Fibroblast of villous mesenchyme (primary cell): Measurements from ENCODE around the gene CAMKMT. TPM values are rescaled to one million over a fixed set of nuclear protein-coding genes. Genes with fewer than 3 reads are reported as not detected.

Experiments
- DNase-seq: peaks from one replicate; pipeline ENCODE4 v3.0.0-alpha.2; 2010; ENCODE audit warnings: low read depth
- H3K4me3 ChIP-seq: 2 replicates; pipeline ENCODE4 v1.5.1; 2011; ENCODE audit warnings: low read depth, mild to moderate bottlenecking, low read length
- total RNA-seq: library from RNA; depleted of rRNA; stranded (reverse); fragments of >200 nt; gene quantifications from 2 replicates; pipeline ENCODE4 v1.2.3, GENCODE V29; 2012
- TF ChIP-seq, protein P1 (sequence below): IDR thresholded peaks from 2 replicates; pipeline ENCODE4 v1.5.1; 2012; ENCODE audit warnings: low read depth, mild to moderate bottlenecking, low read length; ENCODE audit not compliant: insufficient read depth

The CAMKMT gene
- total RNA-seq, 1 donor = 9.9 TPM

DNA sequence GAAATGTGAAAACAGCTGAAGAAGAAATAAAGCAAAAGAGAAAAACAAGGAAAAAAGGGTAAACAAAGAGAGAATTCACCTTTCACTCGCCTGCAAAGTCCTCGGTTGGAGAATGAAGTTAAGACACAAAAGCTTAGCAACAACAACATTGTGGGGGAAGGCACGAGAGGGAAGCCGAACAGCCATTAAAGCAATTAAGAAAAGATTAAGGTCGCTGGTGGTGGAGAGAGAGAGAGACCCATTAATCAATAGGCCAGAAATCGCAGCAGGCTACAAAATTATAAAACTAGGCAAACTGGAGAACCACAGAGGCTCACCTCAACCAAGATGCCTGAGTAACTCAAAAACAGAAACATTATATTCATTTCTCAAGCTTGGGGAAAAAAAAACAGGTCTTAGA, 459.8 kb downstream of the CAMKMT start:
- no peak overlapping the region for H3K4me3 ChIP-seq
- no peak for DNase-seq
- TF ChIP-seq, protein P1, sequence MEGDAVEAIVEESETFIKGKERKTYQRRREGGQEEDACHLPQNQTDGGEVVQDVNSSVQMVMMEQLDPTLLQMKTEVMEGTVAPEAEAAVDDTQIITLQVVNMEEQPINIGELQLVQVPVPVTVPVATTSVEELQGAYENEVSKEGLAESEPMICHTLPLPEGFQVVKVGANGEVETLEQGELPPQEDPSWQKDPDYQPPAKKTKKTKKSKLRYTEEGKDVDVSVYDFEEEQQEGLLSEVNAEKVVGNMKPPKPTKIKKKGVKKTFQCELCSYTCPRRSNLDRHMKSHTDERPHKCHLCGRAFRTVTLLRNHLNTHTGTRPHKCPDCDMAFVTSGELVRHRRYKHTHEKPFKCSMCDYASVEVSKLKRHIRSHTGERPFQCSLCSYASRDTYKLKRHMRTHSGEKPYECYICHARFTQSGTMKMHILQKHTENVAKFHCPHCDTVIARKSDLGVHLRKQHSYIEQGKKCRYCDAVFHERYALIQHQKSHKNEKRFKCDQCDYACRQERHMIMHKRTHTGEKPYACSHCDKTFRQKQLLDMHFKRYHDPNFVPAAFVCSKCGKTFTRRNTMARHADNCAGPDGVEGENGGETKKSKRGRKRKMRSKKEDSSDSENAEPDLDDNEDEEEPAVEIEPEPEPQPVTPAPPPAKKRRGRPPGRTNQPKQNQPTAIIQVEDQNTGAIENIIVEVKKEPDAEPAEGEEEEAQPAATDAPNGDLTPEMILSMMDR = no peak

DNA sequence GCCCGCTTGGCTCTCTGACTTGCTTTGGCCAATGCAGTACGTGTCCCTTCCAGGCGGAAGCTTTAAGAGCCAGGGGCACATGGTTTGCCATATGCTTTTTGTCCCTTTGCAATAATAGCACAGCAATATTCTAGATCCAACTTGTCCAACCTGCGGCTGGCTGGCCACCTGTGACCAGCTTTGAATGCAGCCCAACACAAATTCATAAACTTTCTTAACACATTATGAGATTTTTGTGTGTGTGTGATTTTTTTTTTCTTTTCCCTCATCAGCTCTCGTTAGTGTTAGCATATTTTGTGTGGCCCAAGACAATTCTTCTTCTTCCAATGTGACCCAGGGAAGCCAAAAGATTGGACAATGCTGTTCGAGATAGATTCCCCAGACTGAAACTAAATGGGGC, 460.4 kb downstream of the CAMKMT start:
- no peak overlapping the region for H3K4me3 ChIP-seq
- DNase-seq = no peak
- TF ChIP-seq, protein P1 = no peak

Other genes with a start within 250 kb of the CAMKMT start
- 20.6 and 25.9 TPM in 2 replicates for gene PPM1B, start 193.1 kb upstream of the CAMKMT start, total RNA-seq
- gene SLC3A1, start 86.5 kb upstream of the CAMKMT start, total RNA-seq = under 0.01 and 0.32 TPM in 2 replicates
- gene PREPL, start 453 bp upstream of the CAMKMT start, total RNA-seq = 30.0 and 68.2 TPM in 2 replicates